MCF 10A (cell line): ENCODE data around the gene ARMC9. TPM values are rescaled to one million over a fixed set of nuclear protein-coding genes. Genes with fewer than 3 reads are reported as not detected.

ENCODE experiments used
- BruUV-seq: library from RNA; stranded (reverse); fragments of 400-500 nt; replicated peaks from 2 replicates; lab custom pipeline; 2021; lab: Mats Ljungman, UMichigan
- CTCF ChIA-PET: fragments of 300-600 bp; sonication (Branson Sonifier 250); formaldehyde crosslinking; extraction: SDS; loops from one replicate; lab custom pipeline; 2021; ENCODE audit warnings: antibody characterized with exemption, inconsistent platforms; lab: Yijun Ruan, JAX
- POLR2A ChIA-PET: fragments of 300-600, 350-650 bp; sonication (Branson Sonifier 250); formaldehyde crosslinking; extraction: SDS; loops from one replicate; lab custom pipeline; 2020; ENCODE audit warnings: antibody characterized with exemption, inconsistent platforms; lab: Yijun Ruan, JAX
- DNase-seq: peaks from one replicate; pipeline ENCODE4 v3.0.0-alpha.2; 2018; ENCODE audit not compliant: unreplicated experiment
- H3K27ac Mint-ChIP-seq: one replicate; pipeline ENCODE4 v1.8.0; 2022; ENCODE audit warnings: mild to moderate bottlenecking, low read depth, mixed read lengths; ENCODE audit not compliant: unreplicated experiment
- H3K27me3 Mint-ChIP-seq: one replicate; pipeline ENCODE4 v1.8.0; 2022; ENCODE audit warnings: mixed read lengths; ENCODE audit not compliant: insufficient read depth, unreplicated experiment
- H3K36me3 Mint-ChIP-seq: one replicate; pipeline ENCODE4 v1.8.0; 2022; ENCODE audit warnings: mild to moderate bottlenecking, moderate library complexity, mixed read lengths; ENCODE audit not compliant: insufficient read depth, unreplicated experiment
- H3K4me1 Mint-ChIP-seq: one replicate; pipeline ENCODE4 v1.8.0; 2022; ENCODE audit warnings: mixed read lengths; ENCODE audit not compliant: insufficient read depth, unreplicated experiment
- H3K4me3 Mint-ChIP-seq: one replicate; pipeline ENCODE4 v1.8.0; 2022; ENCODE audit warnings: mild to moderate bottlenecking, moderate library complexity, mixed read lengths; ENCODE audit not compliant: unreplicated experiment
- H3K9me3 Mint-ChIP-seq: one replicate; pipeline ENCODE4 v1.8.0; 2022; ENCODE audit warnings: mixed read lengths; ENCODE audit not compliant: unreplicated experiment
- intact Hi-C: fragments of 100-400 bp; cut with micrococcal nuclease; formaldehyde crosslinking; loops from 2 replicates; pipeline ENCODE4 v1.14.1; 2022
- total RNA-seq: library from RNA; stranded (reverse); gene quantifications from 2 replicates; pipeline ENCODE4 v1.2.3, GENCODE V29; 2022
- TF ChIP-seq, protein P1 (sequence below): fragments of 200-600 bp; IDR thresholded peaks from one replicate; pipeline ENCODE4 v1.8.0; 2022; ENCODE audit warnings: antibody characterized with exemption, mild to moderate bottlenecking; ENCODE audit not compliant: unreplicated experiment

ARMC9 gene
- total RNA-seq, 1 experiment from 2014 or later = 16.5 TPM

DNA sequence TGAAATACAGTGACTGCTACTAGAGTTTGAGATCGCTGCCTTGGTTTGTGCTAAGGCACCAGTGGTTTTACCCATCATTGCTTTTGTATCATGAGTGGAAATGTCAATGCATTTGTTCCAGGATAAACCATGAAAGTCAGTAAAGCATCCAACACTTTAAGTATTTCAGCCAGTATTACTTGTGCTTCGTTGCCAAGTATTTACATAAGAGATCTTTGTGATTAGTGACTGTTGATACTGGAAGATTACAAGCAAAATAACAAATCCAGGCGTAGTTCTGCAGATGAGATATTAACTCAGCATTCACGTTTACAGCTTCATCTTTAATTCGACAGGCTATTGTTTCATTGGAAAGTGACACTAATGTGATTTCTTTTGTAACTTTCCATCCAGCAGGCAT is 106.8 kb downstream of the ARMC9 start:
- H3K4me3 Mint-ChIP-seq = no peak overlapping the region
- no TSS peak for BruUV-seq
- ChIA-PET POLR2A (no interaction called here), CTCF (interaction anchor here (0.9 kb wide), 1 partner anchor 146 kb away, joined by 4 read pairs; no protein-coding TSS in a partner anchor)
- intact Hi-C loops = no loop called here
- peaks cover 7% of the 10 kb centered on the region for H3K4me1 Mint-ChIP-seq
- H3K36me3 Mint-ChIP-seq = no peaks in the 10 kb centered on the region
- no peaks in the 10 kb centered on the region for H3K9me3 Mint-ChIP-seq
- no peaks in the 10 kb centered on the region for H3K27me3 Mint-ChIP-seq
- TF ChIP-seq, protein P1, sequence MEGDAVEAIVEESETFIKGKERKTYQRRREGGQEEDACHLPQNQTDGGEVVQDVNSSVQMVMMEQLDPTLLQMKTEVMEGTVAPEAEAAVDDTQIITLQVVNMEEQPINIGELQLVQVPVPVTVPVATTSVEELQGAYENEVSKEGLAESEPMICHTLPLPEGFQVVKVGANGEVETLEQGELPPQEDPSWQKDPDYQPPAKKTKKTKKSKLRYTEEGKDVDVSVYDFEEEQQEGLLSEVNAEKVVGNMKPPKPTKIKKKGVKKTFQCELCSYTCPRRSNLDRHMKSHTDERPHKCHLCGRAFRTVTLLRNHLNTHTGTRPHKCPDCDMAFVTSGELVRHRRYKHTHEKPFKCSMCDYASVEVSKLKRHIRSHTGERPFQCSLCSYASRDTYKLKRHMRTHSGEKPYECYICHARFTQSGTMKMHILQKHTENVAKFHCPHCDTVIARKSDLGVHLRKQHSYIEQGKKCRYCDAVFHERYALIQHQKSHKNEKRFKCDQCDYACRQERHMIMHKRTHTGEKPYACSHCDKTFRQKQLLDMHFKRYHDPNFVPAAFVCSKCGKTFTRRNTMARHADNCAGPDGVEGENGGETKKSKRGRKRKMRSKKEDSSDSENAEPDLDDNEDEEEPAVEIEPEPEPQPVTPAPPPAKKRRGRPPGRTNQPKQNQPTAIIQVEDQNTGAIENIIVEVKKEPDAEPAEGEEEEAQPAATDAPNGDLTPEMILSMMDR = no peak
- H3K27ac Mint-ChIP-seq = no peak overlapping the region
- no peak for DNase-seq

DNA sequence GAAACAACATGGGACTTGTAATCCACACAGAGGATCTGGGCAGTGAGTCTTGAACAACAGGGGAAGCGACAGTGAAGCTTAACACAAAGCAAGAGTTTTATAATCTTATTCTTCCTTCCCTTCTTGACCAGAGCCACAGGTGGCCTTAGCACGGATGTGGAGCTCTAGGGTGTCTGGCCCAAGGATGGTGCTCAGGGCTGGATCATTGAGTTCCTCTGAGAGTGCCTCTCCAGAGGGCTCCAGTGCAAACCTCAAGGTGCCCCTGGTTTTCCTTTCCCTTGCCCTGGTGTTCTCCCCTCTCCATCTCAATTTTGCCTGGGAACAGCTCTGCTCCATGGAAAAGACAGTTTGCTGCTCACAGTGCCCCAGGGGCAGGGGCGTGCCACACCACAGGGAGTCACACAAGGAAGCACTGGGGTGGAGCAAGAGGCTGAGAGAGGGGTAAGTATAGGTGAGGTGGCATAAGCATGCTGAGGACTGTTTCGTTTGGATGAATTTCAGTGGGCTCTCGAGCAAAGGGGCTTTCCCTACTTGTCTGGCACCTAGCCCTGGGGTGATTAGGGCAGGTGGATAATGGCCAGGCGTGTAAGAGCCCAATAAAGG is 108.5 kb downstream of the ARMC9 start:
- TF ChIP-seq, protein P1 = no peak
- H3K4me1 Mint-ChIP-seq = peaks cover 7% of the 10 kb centered on the region
- H3K27ac Mint-ChIP-seq = no peak overlapping the region
- DNase-seq = peak; percentile 34
- BruUV-seq = no TSS peak
- H3K9me3 Mint-ChIP-seq = no peaks in the 10 kb centered on the region
- CTCF ChIA-PET = interaction anchor here (0.7 to 2.3 kb wide), 5 partner anchors 10 to 112 kb away, joined by 4 to 11 read pairs (median 5); no protein-coding TSS in a partner anchor
- no peak overlapping the region for H3K4me3 Mint-ChIP-seq
- no peaks in the 10 kb centered on the region for H3K36me3 Mint-ChIP-seq
- POLR2A ChIA-PET = no interaction called here
- intact Hi-C loops = no loop called here
- no peaks in the 10 kb centered on the region for H3K27me3 Mint-ChIP-seq

- BruUV-seq = no TSS peak
- no peak overlapping the region for H3K27ac Mint-ChIP-seq
- TF ChIP-seq, protein P1 = no peak
- H3K4me3 Mint-ChIP-seq = no peak overlapping the region
- peaks cover 7% of the 10 kb centered on the region for H3K4me1 Mint-ChIP-seq
- H3K9me3 Mint-ChIP-seq = no peaks in the 10 kb centered on the region
- ChIA-PET POLR2A (no interaction called here), CTCF (interaction anchor here (1.3 to 1.7 kb wide), 2 partner anchors 10 to 98 kb away, joined by 3 to 4 read pairs; no protein-coding TSS in a partner anchor)
- no peak for DNase-seq
- intact Hi-C loops = no loop called here
- H3K27me3 Mint-ChIP-seq = no peaks in the 10 kb centered on the region
- H3K36me3 Mint-ChIP-seq = no peaks in the 10 kb centered on the region
Measured at GRCh38 chr2:231308219-231308618, 109.8 kb downstream of the ARMC9 start.

DNA sequence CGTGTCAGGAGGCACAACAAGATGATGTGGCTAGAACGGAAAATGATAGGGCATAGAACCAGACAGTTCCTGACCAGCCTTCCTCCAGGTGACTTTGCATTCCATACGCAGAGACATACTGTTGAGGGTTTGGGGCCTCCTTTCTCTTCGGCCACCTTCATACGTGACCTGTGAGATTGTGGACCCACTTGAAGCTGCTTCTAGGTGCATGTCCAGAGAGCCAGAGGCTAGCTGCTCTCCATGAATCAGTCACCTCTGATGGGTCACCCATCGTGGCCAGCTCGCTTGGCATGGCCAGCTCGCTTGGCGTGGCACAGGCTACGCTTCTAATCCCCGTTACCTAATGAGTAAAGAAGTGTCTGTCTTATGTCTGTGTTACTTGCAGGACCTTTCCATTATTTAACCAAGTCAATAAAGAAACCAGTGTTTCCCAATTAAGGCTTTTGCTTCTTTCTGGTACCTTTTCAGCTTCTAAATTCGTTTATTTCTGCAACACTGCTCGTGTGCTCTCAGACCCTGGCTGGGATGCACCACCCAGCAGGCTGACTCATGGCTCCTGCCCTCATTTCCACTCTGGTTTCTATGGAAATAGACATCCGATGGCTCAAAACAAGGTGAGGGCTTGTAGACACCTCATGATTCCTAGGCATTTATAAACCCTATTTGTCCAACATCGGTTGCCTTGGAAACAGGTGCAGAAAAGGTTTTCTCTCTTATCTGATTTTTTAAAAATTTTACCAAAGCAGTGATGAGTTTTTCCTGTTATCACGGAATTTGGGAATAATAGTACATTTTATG is 110.4 kb downstream of the ARMC9 start:
- Mint-ChIP-seq H3K4me1 (peaks cover 7% of the 10 kb centered on the region), H3K9me3 (no peaks in the 10 kb centered on the region), H3K36me3 (no peaks in the 10 kb centered on the region), H3K27ac (no peak overlapping the region), H3K4me3 (no peak overlapping the region), H3K27me3 (no peaks in the 10 kb centered on the region)
- no peak for DNase-seq
- ChIA-PET POLR2A (no interaction called here), CTCF (interaction anchor here (1.3 to 1.7 kb wide), 2 partner anchors 10 to 97 kb away, joined by 3 to 4 read pairs; no protein-coding TSS in a partner anchor)
- TF ChIP-seq, protein P1 = no peak
- no TSS peak for BruUV-seq
- intact Hi-C loops = no loop called here
